NCI-H774 (cell line): Measurements from ENCODE around the gene PSORS1C1.
"Not testable (repeated sequence)": the region's sequence is repeated elsewhere in the genome, so short reads cannot be mapped to it uniquely, and the experiment has no call there.

Experiments
- DNase-seq: peaks from one replicate; lab custom pipeline; 2025; lab: John Stamatoyannopoulos, UW

PSORS1C1 gene

DNA sequence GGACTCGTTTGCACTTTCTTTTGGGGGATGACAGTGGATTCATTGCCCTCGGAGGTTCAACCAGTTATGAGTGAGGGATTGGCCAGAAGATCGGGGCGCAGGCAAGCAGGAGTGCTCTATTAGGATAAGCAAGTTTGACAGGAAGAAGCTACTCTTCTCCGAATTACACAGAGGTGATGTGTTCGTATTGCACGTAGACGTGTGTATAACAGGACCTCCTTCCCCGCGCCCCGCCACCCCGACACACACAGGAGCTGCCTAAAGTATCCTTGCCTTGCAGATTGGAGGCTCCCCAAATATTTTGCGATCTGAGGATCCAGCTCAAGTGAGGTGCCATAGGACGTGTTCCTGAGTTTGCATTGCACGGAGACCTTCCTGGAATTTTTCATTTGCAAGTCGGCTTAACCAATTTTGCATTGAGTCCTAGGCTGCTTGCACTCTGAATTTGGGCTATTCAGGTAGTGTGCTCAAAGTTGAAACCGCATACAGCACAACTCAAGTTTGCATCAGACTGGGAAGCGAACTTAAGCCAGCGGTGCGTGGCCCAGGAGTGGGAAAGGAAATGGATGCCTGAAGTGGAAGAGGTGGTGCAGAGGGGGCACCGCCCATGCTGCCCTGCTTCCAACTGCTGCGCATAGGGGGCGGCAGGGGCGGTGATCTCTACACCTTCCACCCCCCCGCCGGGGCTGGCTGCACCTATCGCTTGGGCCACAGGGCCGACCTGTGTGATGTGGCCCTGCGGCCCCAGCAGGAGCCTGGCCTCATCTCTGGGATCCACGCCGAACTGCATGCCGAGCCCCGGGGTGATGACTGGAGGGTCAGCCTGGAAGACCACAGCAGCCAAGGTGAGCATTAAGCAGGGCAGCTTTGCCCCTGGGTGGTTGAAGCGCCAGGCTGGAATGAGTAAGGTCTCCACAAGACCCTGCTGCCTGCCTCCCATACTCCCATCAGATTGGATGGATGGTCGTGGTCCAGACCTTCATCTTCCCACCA is 44.6 kb downstream of the PSORS1C1 start:
- DNase-seq: no peak

- DNase-seq: no peak
Observed at GRCh38 chr6:31161216-31162126, 46.9 kb downstream of the PSORS1C1 start.

DNA sequence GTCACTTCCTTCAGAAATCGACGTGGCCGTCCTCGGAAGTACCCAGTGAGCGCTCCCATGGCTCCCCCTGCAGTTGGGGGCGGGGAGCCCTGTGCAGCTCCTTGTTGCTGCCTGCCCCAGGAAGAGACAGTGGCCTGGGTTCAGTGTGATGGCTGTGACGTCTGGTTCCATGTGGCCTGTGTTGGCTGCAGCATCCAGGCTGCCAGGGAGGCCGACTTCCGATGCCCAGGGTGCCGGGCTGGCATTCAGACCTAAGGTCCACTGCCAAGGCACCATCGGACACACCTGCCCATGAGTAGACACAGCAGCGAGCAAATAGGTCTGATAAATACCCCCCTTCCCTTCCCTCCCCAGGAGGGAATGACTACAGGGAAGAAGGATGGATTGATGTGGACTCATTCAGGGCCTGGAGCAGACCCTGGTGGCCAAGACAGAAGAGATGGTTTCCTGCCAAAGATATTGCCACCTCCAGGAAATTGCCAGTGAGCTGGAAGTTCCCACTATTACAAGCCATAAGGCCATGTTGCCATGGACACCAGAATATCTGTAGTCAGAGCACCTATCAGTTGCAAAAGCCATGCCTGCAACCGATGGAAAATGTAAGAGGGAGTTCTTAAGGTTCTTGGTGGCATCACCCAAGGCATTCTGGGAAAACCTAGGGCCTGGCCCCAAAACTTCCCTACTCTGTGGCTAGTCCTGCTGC is 48.0 kb downstream of the PSORS1C1 start:
- no peak for DNase-seq

GRCh38 chr6:31163922-31164321 is 49.3 kb downstream of the PSORS1C1 start:
- DNase-seq: no peak

DNA sequence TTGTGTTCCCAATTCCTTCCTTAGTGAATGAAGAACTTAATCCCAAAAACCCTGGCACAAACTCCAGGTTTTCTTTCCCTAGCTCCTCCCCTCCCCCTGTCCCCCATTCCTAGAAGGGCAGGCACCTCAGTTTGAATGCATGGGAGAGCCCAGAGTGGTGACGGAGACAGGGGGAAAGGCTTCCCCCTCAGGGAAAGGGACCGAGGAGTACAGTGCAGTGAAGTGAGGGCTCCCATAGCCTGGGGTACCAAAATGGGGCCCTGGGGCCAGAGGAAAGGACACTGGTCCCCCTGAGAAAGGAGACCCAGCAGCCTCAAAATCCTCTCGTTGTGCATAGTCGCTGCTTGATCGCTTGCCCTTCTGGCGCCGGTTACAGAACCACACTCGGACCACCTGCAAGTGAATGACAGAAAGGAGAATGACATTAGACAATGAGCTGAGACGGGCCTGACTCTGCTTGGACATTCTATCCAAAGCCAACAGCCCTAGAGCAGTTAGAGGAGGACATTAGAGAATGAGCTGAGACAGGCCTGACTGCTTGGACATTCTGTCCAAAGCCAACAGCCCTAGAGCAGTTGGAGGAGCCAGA is 50.0 kb downstream of the PSORS1C1 start:
- DNase-seq: not testable (repeated sequence)

- DNase-seq: not testable (repeated sequence)
Observed at GRCh38 chr6:31165064-31165832, 50.6 kb downstream of the PSORS1C1 start.

DNA sequence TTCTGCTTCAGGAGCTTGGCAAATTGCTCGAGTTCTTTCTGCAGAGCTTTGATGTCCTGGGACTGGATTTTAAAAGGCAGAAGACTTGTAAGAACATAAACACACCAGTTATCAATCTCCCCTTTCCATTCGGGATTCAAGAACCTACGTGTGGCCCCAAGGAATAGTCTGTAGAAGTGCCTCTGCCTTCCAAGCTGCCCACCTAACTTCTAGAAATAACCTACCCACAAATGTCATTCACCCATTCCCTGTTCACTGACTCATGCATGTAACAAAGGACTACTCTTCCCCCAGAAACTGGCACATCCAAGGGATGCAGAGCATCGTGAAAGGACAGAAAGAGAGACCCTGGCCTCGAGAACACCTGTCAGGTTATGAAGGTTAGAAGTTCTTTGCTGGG is 51.4 kb downstream of the PSORS1C1 start:
- DNase-seq: no peak

GRCh38 chr6:31168606-31169005 is 54.0 kb downstream of the PSORS1C1 start:
- no peak for DNase-seq

GRCh38 chr6:31169123-31169857 is 54.7 kb downstream of the PSORS1C1 start:
- DNase-seq: no peak

DNA sequence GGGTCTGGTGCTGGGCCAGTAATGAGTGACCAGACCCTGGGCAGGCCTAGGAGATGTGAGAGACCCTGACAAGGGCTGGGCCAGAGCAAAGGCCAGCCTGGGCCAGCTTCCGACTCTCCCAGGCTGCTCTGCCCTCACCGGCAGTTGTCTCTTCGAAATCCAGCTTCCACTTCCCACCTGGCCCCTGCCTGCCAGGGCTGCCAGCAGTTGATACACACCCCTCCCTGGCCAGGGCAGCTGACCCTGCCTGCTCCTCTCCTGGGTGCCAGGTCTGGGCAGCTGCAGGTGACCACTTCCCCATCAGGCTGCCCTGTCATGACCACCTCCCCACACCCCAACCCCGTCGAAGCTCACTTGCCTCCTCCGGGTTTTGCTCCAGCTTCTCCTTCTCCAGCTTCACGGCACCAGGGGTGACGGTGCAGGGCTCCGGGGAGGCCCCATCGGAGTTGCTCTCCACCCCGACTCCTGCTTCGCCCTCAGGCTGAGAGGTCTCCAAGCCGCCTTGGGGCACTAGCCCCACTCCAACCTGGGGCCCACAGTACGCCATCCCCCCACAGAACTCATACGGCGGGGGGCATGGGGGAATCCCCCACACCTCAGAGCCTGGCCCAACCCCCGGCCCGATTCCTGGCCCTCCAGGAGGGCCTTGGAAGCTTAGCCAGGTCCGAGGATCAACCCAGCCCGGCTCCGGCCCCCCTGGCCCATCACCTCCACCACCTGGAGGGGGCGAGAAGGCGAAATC is 55.4 kb downstream of the PSORS1C1 start:
- not testable (repeated sequence) for DNase-seq

- DNase-seq: no peak
Observed at GRCh38 chr6:31170600-31170881, 55.9 kb downstream of the PSORS1C1 start, which contains the start of gene POU5F1. TSS of gene POU5F1 (minus strand) at chr6:31170682. CDS start at chr6:31170620, 62 bp downstream.

- DNase-seq: no peak
Observed at GRCh38 chr6:31170987-31171671, 56.5 kb downstream of the PSORS1C1 start.

DNA sequence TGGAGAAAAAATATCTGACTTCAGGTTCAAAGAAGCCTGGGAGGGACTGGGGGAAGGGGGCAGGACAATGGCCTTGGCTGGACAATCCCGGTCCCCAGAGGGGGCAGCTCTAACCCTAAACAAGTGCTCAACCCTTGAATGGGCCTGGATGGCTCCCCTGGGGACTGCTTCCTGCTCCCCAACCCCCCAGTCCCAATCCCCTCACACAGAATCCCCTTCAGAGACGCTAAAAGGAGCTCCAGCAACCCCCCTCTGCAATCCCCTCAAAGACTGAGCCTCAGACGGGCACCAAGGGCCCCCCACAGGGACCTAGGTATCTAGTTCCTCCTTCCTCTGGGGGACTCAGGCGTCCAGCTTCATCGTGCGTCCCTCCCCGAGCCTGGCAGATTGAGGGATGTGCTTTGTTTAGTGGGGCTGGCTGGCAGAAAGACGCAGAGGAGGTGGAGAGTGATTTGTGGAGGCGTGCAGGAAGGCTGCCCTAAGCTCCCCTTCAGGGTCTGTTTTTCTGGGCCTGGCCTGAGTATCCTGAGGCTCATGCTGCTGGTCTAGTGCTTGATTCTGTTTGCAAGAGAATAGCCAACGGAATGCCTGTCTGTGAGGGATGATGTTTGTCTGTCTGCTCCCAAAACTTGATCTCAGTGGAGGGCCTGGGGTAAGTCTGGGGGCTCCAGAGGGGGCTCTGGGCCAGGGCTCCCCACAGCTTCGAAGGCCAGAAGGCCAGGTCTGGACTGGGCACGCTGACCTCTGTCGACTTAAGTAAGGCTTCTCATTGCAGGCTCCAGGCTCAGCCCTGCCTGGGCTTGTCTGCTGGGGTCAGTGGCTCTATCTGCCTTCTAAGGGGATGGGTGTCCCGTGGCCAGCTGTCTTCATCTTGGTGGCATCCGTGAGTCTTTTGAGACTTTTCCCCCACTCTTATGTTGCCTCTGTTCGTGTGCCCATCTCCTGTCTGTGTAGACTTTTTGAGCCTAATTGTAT is 57.6 kb downstream of the PSORS1C1 start:
- DNase-seq: no peak

DNA sequence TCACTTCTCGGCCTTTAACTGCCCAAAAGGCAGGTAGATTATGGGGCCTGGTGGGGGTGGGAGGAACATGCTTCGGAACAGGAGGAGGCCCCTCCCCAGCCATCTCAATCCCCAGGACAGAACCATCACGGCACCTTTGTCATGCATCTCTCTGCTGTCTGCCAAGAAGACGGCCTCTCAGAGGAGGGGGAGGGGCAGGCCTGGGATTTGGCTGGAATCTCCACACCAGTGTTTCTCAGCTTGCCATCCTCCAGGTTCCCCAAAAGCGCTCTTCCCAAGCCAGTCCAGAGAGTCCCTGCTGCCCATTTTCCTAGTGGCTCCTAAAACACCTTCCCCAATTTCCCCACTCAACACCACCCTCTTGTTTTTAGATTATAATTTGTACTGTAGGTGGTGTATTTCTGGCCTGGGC is 58.4 kb downstream of the PSORS1C1 start:
- no peak for DNase-seq

DNA sequence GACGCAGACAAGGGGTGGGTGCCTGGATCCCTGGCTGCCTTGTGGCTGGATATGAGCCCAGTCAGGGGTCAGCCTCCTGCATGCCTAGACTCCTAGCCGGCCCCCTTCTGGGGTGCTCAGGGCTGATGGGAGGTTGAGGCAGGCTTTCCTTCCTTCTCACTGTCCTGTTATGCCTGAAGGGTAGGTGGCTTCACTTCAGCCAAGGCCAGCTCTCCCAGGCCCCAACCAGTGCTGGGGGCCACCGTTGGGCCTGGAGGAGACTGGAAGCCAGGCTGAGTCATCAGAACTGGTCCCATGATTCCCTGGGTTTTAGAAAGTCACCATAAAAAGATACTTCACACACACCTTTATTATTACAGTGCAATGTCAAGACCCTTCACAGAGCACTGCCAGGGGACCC is 58.8 kb downstream of the PSORS1C1 start:
- DNase-seq: no peak

DNA sequence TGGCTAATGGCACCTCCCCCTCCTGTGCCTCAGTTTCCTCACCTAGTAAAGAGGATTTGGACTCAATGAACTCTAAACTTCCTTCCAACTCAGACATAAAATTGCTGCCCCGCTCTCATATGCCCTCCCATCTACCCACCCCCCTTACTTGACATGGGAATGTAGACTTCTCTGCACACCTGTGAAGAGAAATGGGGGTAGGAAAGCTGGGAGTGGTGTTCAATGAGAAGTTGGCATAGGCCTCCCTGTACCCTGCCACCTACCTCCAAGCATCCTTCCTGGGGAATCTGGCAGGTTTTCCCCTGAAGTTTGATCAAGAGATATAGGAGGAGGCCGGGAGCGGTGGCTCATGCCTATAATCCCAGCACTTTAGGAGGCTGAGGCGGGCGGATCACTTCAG is 59.8 kb downstream of the PSORS1C1 start:
- DNase-seq: no peak

GRCh38 chr6:31175971-31176370 is 61.4 kb downstream of the PSORS1C1 start:
- no peak for DNase-seq
